Mammary epithelial cell (primary cell): ENCODE data around the gene SMIM24.

Source experiments
- EZH2 ChIP-seq: IDR thresholded peaks from 2 replicates; pipeline ENCODE4 v1.6.1; 2012; ENCODE audit warnings: low read length, inconsistent platforms, borderline replicate concordance
- TF ChIP-seq, protein P1 (sequence below), 2 donors: IDR thresholded peaks in 1 of 2; conservative IDR thresholded peaks in 1 of 2; 2 replicates each; pipeline ENCODE4 v1.5.1; 2011 to 2012; ENCODE audit warnings: inconsistent platforms in 2 of 2, low read length in 2 of 2, mild to moderate bottlenecking in 2 of 2, control low read depth in 1 of 2, low read depth in 1 of 2; ENCODE audit not compliant: insufficient read depth in 1 of 2; ENCODE audit errors: extremely low read depth in 1 of 2

DNA sequence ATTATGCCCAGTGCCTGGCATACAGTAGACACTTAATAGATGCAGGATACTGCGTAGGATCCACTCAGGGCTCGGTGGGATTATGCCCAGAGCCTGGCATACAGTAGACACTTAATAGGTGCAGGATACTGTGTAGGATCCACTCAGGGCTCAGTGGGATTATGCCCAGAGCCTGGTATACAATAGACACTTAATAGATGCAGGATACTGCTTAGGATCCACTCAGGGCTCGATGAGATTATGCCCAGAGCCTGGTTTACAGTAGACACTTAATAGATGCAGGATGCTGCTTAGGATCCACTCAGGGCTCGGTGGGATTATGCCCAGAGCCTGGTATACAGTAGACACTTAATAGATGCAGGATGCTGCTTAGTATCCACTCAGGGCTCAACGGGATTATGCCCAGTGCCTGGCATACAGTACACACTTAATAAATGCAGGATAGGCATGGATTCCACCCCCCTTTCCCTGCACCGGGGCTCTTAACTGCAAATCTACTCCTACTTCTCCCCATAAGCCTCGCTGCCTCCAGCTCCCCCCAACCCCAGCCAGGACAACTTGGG, 24.9 kb downstream of the SMIM24 start:
- TF ChIP-seq, protein P1, sequence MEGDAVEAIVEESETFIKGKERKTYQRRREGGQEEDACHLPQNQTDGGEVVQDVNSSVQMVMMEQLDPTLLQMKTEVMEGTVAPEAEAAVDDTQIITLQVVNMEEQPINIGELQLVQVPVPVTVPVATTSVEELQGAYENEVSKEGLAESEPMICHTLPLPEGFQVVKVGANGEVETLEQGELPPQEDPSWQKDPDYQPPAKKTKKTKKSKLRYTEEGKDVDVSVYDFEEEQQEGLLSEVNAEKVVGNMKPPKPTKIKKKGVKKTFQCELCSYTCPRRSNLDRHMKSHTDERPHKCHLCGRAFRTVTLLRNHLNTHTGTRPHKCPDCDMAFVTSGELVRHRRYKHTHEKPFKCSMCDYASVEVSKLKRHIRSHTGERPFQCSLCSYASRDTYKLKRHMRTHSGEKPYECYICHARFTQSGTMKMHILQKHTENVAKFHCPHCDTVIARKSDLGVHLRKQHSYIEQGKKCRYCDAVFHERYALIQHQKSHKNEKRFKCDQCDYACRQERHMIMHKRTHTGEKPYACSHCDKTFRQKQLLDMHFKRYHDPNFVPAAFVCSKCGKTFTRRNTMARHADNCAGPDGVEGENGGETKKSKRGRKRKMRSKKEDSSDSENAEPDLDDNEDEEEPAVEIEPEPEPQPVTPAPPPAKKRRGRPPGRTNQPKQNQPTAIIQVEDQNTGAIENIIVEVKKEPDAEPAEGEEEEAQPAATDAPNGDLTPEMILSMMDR (conservative IDR thresholded peaks at IDR 0.05 in 1 of 2, IDR thresholded peaks at IDR 0.05 in 1 of 2; ENCODE audit: extremely low read depth in 1 of 2, insufficient read depth in 1 of 2, low read depth in 1 of 2, low read length in 2 of 2), result no peak
- TF ChIP-seq EZH2, result no peak
